SK-N-SH treated with all-trans-retinoic acid at 6 μM for 48 hours (cell line): ENCODE measurements around the gene TACC3.

Source experiments
- ATAC-seq: fragments of 200-7000 bp; cut with Tn5 transposase; 3 replicates; pipeline ENCODE4 v1.9.1; 2020; ENCODE audit warnings: mild to moderate bottlenecking, moderate library complexity
- ARNTL ChIP-seq: fragments of 450-650 bp; formaldehyde crosslinking; IDR thresholded peaks from 2 replicates; pipeline ENCODE4 v1.5.0; 2020; ENCODE audit warnings: low read depth, mild to moderate bottlenecking, moderate library complexity, borderline replicate concordance
- BACH2 ChIP-seq: fragments of 250-450 bp; sonication (Bioruptor Pico); IDR thresholded peaks from 2 replicates; pipeline ENCODE4 v1.9.0; 2021; ENCODE audit warnings: mild to moderate bottlenecking, borderline replicate concordance
- CSDC2 ChIP-seq: fragments of 250-450 bp; sonication (Bioruptor Pico); IDR thresholded peaks from 2 replicates; pipeline ENCODE4 v1.5.0; 2020; ENCODE audit warnings: mild to moderate bottlenecking, moderate library complexity
- GLIS3 ChIP-seq: fragments of 250-450 bp; sonication (Bioruptor Pico); IDR thresholded peaks from 2 replicates; pipeline ENCODE4 v1.5.0; 2020; ENCODE audit warnings: mild to moderate bottlenecking, moderate library complexity
- ISL1 ChIP-seq: fragments of 250-450 bp; sonication (Bioruptor Pico); IDR thresholded peaks from 2 replicates; pipeline ENCODE4 v2.1.2; 2022; ENCODE audit warnings: mild to moderate bottlenecking, moderate library complexity
- OSR1 ChIP-seq: fragments of 250-450 bp; sonication (Bioruptor Pico); IDR thresholded peaks from 2 replicates; pipeline ENCODE4 v1.8.0; 2022; ENCODE audit warnings: moderate library complexity, mild to moderate bottlenecking, inconsistent platforms
- PPARA ChIP-seq: fragments of 250-450 bp; sonication (Bioruptor Pico); IDR thresholded peaks from 2 replicates; pipeline ENCODE4 v1.5.0; 2020; ENCODE audit warnings: mild to moderate bottlenecking, borderline replicate concordance
- RARB ChIP-seq: fragments of 250-450 bp; sonication (Bioruptor Pico); IDR thresholded peaks from 2 replicates; pipeline ENCODE4 v1.8.0; 2021; ENCODE audit warnings: mild to moderate bottlenecking, moderate library complexity
- SNAI2 ChIP-seq: fragments of 250-450 bp; sonication (Bioruptor Pico); IDR thresholded peaks from 2 replicates; pipeline ENCODE4 v1.5.0; 2020; ENCODE audit warnings: mild to moderate bottlenecking, moderate library complexity
- TCF4 ChIP-seq: fragments of 250-450 bp; sonication (Bioruptor Pico); IDR thresholded peaks from 2 replicates; pipeline ENCODE4 v1.8.0; 2021; ENCODE audit warnings: mild to moderate bottlenecking, moderate library complexity, borderline replicate concordance
- TOX ChIP-seq: fragments of 250-450 bp; sonication (Bioruptor Pico); IDR thresholded peaks from 2 replicates; pipeline ENCODE4 v1.8.0; 2021; ENCODE audit warnings: mild to moderate bottlenecking, moderate library complexity, borderline replicate concordance
- ZFP3 ChIP-seq: fragments of 250-450 bp; sonication (Bioruptor Pico); IDR thresholded peaks from 2 replicates; pipeline ENCODE4 v1.5.0; 2020; ENCODE audit warnings: mild to moderate bottlenecking, moderate library complexity
- ZFP30 ChIP-seq: fragments of 450-650 bp; formaldehyde crosslinking; IDR thresholded peaks from 2 replicates; pipeline ENCODE4 v1.5.0; 2022; ENCODE audit warnings: mild to moderate bottlenecking, moderate library complexity
- ZNF565 ChIP-seq: fragments of 450-650 bp; formaldehyde crosslinking; conservative IDR thresholded peaks from 2 replicates; pipeline ENCODE4 v1.5.0; 2020; ENCODE audit warnings: low read depth, mild to moderate bottlenecking, moderate library complexity
- ZNF8 ChIP-seq: fragments of 450-650 bp; formaldehyde crosslinking; IDR thresholded peaks from 2 replicates; pipeline ENCODE4 v1.5.0; 2020; ENCODE audit warnings: mild to moderate bottlenecking, moderate library complexity
- TF ChIP-seq, protein P1 (sequence below): fragments of 250-450 bp; sonication (Bioruptor Pico); IDR thresholded peaks from 2 replicates; pipeline ENCODE4 v1.5.1; 2021; ENCODE audit warnings: mild to moderate bottlenecking, moderate library complexity
- TF ChIP-seq, protein P2 (sequence below): fragments of 250-450 bp; sonication (Bioruptor Pico); IDR thresholded peaks from 2 replicates; pipeline ENCODE4 v1.5.1; 2020; ENCODE audit warnings: low read depth, mild to moderate bottlenecking, moderate library complexity
- TF ChIP-seq, protein P3 (sequence below): fragments of 250-450 bp; sonication (Bioruptor Pico); IDR thresholded peaks from 2 replicates; pipeline ENCODE4 v1.5.0; 2020; ENCODE audit warnings: mild to moderate bottlenecking, moderate library complexity
- TF ChIP-seq, protein P4 (sequence below): fragments of 250-450 bp; sonication (Bioruptor Pico); IDR thresholded peaks from 2 replicates; pipeline ENCODE4 v1.8.0; 2020; ENCODE audit warnings: mild to moderate bottlenecking, moderate library complexity, borderline replicate concordance
- TF ChIP-seq, protein P5 (sequence below): fragments of 250-450 bp; sonication (Bioruptor Pico); IDR thresholded peaks from 2 replicates; pipeline ENCODE4 v1.8.0; 2021; ENCODE audit warnings: low read depth, mild to moderate bottlenecking, moderate library complexity, borderline replicate concordance

The TACC3 gene

DNA sequence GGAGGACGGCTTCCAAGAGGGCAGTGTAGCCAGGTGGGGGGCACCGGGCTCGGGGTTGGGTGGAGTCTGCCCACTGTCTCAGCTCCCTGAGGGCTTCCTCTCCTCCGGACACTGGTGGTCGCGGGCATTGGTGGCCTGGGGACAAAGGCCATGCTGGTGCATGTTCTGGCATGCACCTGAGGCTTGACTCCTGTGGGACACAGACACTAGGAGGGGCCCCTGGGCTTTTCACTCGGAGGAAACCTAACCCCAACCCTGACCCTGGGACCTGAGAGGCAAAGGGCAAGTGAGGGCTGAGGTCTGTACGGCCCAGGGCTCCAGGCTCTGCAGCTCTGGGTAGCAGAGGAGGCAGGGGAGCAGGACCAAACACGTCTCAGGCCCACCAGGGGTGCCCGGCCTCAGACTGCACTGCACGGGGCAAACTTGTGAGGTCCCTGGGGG lies 49.5 kb downstream of the TACC3 start:
- no peak for ATAC-seq

DNA sequence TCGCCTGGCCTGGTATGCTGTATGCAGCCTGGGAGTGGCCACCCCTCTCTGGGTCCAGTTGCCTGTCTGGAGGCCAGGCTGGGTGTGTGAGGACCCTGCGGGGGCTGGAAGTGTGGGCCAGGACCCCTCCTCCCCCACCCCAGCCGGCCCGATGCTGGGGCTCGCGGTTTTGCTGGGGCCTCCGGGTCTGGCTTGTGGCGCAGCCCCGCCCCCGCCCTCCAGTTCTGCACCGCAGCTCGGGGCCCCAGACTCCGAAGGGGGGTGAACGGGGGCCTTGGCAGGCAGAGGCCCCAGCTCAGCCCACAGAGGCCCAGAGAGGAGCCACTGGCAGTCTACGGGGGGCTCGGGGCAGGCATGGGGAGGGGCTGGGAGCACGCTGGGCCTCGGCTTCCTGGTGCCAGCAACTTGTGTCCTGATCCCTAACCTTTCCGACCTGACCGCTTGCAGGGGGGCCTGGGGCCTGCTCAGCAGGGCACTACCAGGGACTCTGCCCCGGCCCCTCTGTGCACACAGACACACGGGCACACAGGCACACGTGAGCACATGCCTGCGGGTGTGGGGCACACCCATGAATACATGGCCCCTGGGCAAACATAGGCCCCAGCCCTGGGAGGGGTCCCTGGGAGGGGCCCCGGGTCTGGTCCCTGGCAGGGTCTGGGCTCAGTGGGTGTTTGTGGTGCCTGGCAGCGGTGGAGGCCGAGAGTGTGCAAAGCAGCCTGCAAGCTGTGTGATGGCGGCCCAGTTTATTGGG lies 50.4 kb downstream of the TACC3 start:
- no peak for TF ChIP-seq ZFP30 (CRISPR knock-in tag)
- TF ChIP-seq ZNF8 (CRISPR knock-in tag) = no peak
- TF ChIP-seq TCF4 = no peak
- no peak for TF ChIP-seq ZNF565 (CRISPR knock-in tag)
- no peak for TF ChIP-seq SNAI2 (CRISPR knock-in tag)
- no peak for TF ChIP-seq BACH2 (CRISPR knock-in tag)
- TF ChIP-seq ISL1 = no peak
- no peak for TF ChIP-seq OSR1 (CRISPR knock-in tag)
- no peak for TF ChIP-seq TOX (CRISPR knock-in tag)
- TF ChIP-seq PPARA (CRISPR knock-in tag) = no peak
- TF ChIP-seq ZFP3 (CRISPR knock-in tag) = no peak
- TF ChIP-seq, protein P1, sequence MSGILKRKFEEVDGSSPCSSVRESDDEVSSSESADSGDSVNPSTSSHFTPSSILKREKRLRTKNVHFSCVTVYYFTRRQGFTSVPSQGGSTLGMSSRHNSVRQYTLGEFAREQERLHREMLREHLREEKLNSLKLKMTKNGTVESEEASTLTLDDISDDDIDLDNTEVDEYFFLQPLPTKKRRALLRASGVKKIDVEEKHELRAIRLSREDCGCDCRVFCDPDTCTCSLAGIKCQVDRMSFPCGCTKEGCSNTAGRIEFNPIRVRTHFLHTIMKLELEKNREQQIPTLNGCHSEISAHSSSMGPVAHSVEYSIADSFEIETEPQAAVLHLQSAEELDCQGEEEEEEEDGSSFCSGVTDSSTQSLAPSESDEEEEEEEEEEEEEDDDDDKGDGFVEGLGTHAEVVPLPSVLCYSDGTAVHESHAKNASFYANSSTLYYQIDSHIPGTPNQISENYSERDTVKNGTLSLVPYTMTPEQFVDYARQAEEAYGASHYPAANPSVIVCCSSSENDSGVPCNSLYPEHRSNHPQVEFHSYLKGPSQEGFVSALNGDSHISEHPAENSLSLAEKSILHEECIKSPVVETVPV = no peak
- TF ChIP-seq, protein P2, sequence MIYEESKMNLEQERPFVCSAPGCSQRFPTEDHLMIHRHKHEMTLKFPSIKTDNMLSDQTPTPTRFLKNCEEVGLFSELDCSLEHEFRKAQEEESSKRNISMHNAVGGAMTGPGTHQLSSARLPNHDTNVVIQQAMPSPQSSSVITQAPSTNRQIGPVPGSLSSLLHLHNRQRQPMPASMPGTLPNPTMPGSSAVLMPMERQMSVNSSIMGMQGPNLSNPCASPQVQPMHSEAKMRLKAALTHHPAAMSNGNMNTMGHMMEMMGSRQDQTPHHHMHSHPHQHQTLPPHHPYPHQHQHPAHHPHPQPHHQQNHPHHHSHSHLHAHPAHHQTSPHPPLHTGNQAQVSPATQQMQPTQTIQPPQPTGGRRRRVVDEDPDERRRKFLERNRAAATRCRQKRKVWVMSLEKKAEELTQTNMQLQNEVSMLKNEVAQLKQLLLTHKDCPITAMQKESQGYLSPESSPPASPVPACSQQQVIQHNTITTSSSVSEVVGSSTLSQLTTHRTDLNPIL (CRISPR knock-in tag) = no peak
- TF ChIP-seq, protein P3, sequence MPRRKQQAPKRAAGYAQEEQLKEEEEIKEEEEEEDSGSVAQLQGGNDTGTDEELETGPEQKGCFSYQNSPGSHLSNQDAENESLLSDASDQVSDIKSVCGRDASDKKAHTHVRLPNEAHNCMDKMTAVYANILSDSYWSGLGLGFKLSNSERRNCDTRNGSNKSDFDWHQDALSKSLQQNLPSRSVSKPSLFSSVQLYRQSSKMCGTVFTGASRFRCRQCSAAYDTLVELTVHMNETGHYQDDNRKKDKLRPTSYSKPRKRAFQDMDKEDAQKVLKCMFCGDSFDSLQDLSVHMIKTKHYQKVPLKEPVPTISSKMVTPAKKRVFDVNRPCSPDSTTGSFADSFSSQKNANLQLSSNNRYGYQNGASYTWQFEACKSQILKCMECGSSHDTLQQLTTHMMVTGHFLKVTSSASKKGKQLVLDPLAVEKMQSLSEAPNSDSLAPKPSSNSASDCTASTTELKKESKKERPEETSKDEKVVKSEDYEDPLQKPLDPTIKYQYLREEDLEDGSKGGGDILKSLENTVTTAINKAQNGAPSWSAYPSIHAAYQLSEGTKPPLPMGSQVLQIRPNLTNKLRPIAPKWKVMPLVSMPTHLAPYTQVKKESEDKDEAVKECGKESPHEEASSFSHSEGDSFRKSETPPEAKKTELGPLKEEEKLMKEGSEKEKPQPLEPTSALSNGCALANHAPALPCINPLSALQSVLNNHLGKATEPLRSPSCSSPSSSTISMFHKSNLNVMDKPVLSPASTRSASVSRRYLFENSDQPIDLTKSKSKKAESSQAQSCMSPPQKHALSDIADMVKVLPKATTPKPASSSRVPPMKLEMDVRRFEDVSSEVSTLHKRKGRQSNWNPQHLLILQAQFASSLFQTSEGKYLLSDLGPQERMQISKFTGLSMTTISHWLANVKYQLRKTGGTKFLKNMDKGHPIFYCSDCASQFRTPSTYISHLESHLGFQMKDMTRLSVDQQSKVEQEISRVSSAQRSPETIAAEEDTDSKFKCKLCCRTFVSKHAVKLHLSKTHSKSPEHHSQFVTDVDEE = no peak
- TF ChIP-seq RARB (CRISPR knock-in tag) = no peak
- TF ChIP-seq, all 23 proteins: peak for 0
- no peak for ATAC-seq

More for the DNA sequence above, 49.5 kb downstream of the TACC3 start:
- no peak for TF ChIP-seq GLIS3 (CRISPR knock-in tag)
- no peak for TF ChIP-seq SNAI2 (CRISPR knock-in tag)
- no peak for TF ChIP-seq ZNF565 (CRISPR knock-in tag)
- TF ChIP-seq CSDC2 (CRISPR knock-in tag) = no peak
- TF ChIP-seq, protein P4, sequence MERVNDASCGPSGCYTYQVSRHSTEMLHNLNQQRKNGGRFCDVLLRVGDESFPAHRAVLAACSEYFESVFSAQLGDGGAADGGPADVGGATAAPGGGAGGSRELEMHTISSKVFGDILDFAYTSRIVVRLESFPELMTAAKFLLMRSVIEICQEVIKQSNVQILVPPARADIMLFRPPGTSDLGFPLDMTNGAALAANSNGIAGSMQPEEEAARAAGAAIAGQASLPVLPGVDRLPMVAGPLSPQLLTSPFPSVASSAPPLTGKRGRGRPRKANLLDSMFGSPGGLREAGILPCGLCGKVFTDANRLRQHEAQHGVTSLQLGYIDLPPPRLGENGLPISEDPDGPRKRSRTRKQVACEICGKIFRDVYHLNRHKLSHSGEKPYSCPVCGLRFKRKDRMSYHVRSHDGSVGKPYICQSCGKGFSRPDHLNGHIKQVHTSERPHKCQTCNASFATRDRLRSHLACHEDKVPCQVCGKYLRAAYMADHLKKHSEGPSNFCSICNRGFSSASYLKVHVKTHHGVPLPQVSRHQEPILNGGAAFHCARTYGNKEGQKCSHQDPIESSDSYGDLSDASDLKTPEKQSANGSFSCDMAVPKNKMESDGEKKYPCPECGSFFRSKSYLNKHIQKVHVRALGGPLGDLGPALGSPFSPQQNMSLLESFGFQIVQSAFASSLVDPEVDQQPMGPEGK (CRISPR knock-in tag) = no peak
- TF ChIP-seq, protein P3 = no peak
- TF ChIP-seq ZFP3 (CRISPR knock-in tag) = no peak
- TF ChIP-seq RARB (CRISPR knock-in tag) = no peak
- TF ChIP-seq OSR1 (CRISPR knock-in tag) = no peak
- no peak for TF ChIP-seq ARNTL (CRISPR knock-in tag)
- no peak for TF ChIP-seq TOX (CRISPR knock-in tag)
- TF ChIP-seq, protein P5, sequence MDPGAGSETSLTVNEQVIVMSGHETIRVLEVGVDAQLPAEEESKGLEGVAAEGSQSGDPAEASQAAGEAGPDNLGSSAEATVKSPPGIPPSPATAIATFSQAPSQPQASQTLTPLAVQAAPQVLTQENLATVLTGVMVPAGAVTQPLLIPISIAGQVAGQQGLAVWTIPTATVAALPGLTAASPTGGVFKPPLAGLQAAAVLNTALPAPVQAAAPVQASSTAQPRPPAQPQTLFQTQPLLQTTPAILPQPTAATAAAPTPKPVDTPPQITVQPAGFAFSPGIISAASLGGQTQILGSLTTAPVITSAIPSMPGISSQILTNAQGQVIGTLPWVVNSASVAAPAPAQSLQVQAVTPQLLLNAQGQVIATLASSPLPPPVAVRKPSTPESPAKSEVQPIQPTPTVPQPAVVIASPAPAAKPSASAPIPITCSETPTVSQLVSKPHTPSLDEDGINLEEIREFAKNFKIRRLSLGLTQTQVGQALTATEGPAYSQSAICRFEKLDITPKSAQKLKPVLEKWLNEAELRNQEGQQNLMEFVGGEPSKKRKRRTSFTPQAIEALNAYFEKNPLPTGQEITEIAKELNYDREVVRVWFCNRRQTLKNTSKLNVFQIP (CRISPR knock-in tag) = no peak
- no peak for TF ChIP-seq ZFP30 (CRISPR knock-in tag)
- TF ChIP-seq ISL1 = no peak
- TF ChIP-seq, all 23 proteins: peak for 0
